NOMO-1 treated with dmso at 0.1 percent for 144 hours (cell line): ENCODE data around the gene GAS6.
"Not testable (repeated sequence)": the region's sequence is repeated elsewhere in the genome, so short reads cannot be mapped to it uniquely, and the experiment has no call there.

ENCODE experiments used
- DNase-seq: peaks from one replicate; lab custom pipeline; 2025; ENCODE audit not compliant: unreplicated experiment; lab: John Stamatoyannopoulos, UW

GAS6 gene

DNA sequence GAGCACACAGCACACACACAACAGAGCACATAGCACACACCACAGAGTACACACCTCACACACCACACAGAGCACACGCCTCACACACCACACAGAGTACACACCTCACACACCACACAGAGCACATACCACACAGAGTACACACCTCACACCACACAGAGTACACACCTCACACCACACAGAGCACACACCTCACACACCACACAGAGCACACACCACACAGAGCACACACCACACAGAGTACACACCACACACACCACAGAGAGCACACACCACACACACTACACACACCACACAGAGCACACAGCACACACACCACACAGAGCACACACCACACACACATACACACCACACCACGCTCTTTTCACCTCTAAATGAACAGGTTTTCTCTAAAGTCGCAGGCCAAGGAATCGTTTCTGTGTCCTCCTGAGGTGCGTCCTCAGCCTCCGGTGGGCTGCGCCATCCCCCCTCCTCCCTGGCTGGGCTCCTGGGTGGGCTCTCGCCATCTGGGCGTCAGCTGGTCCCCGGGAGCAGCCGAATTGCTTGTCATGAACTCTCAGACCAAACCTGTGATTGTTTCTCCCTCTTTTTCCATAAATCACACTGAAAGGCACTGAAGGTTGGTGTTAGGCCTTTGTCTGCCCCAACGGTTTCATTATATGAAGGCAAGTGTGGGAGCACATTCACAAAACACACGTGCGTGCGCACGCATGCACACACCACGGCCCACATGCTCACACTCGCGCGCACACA, 67.5 kb downstream of the GAS6 start:
- no peak for DNase-seq

DNA sequence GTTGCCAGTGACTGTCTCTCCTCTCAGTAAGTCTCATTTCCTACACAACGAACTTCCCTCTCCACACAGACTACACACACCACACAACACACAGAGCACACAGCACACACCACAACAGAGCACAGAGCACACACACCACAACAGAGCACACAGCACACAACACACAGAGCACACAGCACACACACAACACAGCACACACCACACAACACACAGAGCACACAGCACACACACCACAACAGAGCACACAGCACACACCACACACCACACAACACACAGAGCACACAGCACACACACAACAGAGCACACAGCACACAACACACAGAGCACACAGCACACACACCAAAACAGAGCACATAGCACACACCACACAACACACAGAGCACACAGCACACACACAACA, 68.5 kb downstream of the GAS6 start:
- DNase-seq, result not testable (repeated sequence)

- no peak for DNase-seq
These were observed 69.1 kb downstream of the GAS6 start for GRCh38 chr13:113794764-113795173.

DNA sequence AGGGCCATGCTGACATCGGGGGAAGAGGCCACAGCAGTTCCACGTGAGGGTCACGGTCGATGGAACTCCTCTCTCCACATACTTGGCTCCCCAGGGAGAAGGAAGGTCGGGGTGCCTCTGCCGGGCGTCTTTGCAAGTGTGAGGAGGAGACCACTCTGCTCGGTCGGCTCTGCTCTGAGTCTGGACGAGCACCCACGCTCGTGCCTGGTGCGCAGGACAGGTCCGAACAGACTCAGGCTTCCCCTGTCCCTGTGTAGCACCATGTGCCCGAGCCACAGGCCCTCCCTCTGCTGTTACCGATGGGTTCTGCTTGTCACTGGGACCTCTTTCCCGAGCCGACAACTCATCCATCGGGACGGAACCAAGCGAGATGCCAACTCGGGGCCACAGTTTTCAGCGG, 69.8 kb downstream of the GAS6 start:
- no peak for DNase-seq

- DNase-seq, result no peak
These were observed 70.2 kb downstream of the GAS6 start for GRCh38 chr13:113793718-113794085.

DNA sequence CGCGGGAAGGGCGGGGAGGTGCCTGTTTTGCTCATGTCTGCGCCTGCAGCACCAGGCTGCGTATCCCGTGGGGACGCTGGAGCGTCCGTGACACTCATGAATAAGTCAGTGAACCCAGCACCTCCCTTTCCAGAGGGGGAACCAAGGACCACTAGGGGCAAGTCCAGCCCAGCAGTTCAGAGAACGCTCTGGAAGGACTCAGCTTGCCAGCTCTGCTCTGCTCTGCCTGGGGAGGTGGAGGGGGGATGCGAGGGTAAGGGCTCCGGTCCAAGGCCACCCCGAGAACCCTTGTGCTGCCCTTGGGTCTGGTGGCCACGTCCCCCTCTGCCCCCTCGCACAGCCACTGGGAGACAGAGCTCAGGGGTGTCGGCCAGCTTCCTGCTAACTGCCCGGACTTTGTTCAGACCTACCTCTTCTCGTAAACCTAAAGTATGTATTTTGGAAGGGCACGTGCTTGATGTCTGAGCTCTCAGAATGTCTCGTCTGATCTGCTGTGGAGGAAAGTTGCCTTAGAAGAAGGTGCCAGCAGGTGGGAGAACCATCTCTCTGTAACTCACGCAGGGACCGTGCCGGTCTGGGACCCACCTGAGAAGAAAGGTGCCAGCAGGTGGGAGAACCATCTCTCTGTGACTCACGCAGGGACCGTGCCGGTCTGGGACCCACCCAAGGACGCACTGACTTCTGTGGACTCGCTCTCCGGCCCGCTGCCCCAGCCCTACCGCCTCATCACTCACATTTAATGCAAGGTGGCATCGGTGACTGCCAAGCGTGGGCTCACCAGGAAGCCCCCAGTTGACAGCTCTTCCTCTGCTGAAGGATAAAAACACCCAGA, 70.8 kb downstream of the GAS6 start:
- DNase-seq, result no peak

- DNase-seq, result no peak
These were observed 71.6 kb downstream of the GAS6 start for GRCh38 chr13:113792236-113792770.

- no peak for DNase-seq
These were observed 72.1 kb downstream of the GAS6 start for GRCh38 chr13:113791761-113792160.

GRCh38 chr13:113791226-113791625, 72.7 kb downstream of the GAS6 start:
- no peak for DNase-seq

GRCh38 chr13:113789931-113790330, 73.9 kb downstream of the GAS6 start:
- DNase-seq, result not testable (repeated sequence)

- DNase-seq, result no peak
These were observed 74.7 kb downstream of the GAS6 start for GRCh38 chr13:113789167-113789566.

- DNase-seq, result no peak
These were observed 75.3 kb downstream of the GAS6 start for GRCh38 chr13:113788413-113789135.

DNA sequence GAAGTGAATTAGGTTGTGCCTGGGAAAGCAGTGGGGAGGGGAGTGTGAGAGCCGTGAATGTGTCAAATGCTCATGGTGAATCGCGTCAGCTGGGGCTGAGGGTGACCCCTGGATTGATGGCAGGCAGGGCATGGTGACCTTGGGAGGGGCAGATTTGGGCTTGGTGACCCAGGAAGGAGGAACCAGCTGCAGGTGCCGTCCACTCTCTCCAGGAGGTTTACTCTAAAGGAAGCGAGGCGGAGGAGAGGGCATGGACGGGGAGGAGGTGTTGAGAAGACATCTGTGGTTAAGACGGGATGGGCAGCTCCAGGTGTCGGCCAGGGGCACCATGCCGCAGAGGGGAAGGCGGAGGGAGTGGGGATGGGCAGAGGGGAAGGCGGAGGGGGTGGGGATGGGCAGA, 76.2 kb downstream of the GAS6 start:
- DNase-seq, result no peak

DNA sequence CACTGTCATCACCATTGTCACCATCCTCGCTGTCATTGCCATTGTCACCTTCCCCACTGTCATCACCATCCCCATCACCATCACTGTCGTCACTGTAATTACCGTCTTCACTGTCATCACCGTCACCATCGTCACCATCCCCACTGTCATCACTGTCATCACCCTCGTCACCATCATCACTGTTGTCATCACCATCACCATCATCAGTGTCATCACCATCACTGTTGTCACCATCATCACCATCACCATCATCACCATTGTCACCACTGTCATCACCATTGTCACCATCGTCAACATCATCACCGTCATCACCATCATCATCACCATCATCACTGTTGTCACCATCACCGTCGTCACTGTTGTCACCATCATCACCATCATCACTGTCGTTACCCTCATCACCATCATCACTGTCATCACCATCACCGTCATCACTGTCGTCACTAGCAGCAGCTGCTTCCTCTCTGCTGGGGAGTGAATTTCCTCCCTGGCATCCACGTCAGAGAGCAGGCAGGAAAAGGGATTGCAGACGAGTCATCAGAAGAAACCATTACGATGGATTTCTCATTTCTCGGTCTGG, 77.5 kb downstream of the GAS6 start:
- DNase-seq, result no peak

DNA sequence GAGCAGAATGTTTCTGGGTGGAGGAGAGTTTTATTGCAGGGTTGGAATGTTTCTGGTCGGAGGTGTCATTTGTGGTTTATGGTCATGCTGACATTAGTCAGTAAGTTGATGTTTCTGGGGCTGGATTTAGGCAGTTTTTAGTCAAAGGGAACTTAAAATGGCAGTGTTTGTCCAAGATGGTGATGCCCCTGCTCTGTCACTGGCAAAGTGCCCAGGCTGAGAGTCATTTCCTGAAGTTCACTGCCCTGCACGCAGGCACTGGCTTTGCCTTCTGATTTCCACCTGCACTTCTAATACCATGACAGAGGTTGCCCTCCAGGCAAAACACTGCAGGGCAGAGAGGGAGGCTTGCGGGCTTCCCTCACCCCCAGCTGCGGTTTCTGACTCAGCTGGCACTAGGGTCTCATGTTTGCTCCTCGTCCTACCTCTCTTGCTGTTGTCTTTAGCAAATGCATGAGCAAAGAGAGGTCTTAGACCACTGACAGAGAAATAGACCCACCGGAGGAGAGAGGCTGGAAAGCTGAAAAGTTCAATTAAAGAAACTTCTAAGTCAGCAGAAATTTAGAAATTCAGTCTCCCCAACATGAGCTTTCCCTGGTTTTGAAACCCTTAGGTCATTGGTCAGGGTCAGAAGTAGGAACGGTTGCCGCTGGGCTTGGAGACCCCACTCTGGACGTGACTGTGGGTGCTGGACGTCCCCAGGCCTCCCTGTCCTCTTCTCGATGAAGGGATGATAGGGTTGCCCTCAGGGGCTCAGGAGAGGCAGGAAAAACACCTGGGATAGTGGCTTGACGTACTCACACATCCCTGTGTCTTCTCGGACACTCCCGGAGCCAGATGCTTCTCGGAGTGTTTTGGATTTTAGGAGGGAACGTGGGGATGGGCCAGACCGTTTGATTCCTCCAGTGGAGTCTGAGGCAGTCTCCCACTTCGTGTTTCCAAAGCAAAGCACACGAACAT, 78.5 kb downstream of the GAS6 start:
- DNase-seq, result no peak

GRCh38 chr13:113784645-113785024, 79.2 kb downstream of the GAS6 start:
- DNase-seq, result no peak

DNA sequence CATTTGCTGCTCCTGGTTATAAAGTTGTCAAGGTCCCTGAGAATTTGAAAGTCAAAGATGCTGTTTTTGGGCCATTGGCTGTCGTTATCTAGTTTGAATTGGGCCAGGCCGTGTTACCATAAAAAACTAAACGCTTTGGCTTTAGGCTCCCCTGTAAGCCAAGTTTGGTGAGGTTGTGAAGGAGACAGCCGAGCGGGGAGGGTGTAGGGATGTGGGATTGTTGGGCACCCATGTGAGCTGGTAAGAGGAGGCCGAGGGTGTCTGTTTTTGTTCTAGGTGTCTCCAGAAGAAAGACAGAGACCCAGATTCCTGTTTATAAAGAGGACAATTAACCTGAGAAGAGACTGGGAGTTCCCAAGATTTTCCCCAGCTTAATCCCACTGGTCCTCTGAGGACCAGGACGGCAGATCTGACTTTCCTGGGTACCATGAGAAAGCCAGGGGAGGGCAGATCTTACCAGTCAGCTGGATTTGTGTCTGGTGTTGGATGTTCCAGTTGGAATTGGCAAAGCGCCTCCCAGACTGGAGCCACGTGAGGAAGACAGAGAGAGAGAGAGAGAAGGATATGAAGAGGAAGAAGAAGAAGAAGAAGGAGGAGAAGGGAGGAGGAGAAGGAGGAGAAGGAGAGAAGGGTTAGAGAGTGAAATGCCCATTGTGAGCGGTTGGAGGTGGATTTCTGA, 79.8 kb downstream of the GAS6 start:
- no peak for DNase-seq

DNA sequence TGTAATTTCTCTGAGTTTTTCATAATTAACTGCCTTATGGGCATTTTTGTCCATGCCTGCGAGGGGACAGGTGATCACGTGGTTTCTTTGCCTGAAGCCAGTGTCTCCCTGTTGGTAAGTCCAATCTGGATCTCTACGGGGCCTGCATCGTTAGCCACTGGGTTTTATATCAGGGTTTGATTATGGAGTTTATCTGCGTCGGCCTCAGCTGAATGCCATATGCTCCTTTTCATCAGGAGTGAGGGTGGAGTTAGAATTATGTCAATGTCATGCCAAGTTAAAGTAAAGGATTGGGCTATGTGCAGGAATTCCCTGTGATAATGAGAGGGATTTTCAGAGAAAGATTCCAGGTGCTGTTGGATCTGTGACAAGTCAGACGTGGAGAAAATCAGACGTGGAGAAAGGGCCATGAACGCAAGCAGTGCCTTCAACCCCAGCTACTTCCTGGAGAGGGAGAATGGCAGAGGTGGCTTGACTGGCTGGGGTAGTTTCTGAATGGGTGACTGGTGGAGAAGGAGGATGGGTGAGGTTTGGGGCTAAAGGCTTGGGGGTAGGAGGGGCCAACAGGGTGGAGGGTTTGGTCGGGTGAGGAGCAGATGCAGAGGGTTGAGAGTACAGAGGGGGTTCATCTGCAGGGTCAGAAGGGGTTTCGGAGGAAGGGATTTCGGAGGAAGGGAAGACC, 80.5 kb downstream of the GAS6 start:
- no peak for DNase-seq

DNA sequence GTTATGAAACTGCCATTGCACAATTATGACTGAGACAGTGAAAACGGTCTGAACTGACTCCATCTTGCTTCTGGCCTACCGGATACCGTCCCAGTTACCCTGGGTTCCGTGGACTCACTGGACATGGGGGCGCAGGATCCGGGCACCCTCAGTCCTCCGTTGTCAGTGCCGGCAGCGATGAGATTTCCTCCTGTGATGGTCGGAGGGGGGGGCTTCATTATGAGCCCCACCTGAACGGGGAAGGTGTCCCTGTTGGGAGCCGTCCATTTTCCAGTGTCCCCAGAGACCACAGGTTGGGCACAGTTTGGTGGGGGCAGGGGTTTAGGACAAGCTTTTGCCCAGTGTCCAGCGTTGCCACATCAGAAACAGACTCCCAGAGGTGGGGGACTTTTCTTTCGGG, 81.4 kb downstream of the GAS6 start:
- DNase-seq, result no peak
